ENCODE data around the gene TSPAN18. TPM values are rescaled to one million over a fixed set of nuclear protein-coding genes. Genes with fewer than 3 reads are reported as not detected.

Gene TSPAN18
- total RNA-seq, 4 donors from 2014 or later: 2.1 to 9.1 (median 2.5) TPM

- ATAC-seq (no peak), DNase-seq (no peak)
- Histone ChIP-seq H3K4me1 (no peaks in the 10 kb centered on the region), H3K36me3 (no peaks in the 10 kb centered on the region), H3K4me3 (no peak overlapping the region), H3K9me3 (no peaks in the 10 kb centered on the region), H3K27ac (no peak overlapping the region), H3K27me3 (no peaks in the 10 kb centered on the region)
- in situ Hi-C loops (cut with MboI; ENCODE audit: low sequenced_read_pairs in 4 of 4): no loop called here
- no peak for TF ChIP-seq POLR2A (IDR thresholded peaks at IDR 0.05)
- TF ChIP-seq CTCF (IDR thresholded peaks at IDR 0.05 in 4 of 5, conservative IDR thresholded peaks at IDR 0.05 in 1 of 5): no peak
- intact Hi-C loops (cut with DNase I; ENCODE audit: low total_unique reads): no loop called here
Measured at GRCh38 chr11:44873537-44873936, 146.8 kb downstream of the TSPAN18 start.

DNA sequence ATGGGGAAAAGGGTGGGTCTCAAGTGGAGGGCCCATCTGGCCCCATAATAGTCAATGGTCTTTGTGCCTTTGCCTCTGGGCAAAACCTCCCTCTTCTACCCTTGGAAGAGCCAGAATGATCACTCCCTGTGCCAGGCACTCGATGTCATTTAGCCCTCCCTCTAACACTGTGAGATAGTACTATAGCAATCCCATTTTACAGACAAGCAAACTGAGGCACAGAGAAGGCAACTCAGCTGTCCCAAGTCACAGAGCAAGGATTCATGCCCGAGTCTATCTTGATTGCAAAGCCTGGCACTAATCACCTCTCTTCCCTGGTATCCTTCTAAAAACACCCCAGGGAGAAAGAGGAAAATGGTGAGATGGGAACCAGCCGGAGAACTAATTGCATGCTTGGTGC, 147.5 kb downstream of the TSPAN18 start:
- in situ Hi-C loops (cut with MboI; ENCODE audit: low sequenced_read_pairs in 4 of 4): no loop called here
- Histone ChIP-seq H3K27ac (no peak overlapping the region), H3K36me3 (no peaks in the 10 kb centered on the region), H3K4me1 (no peaks in the 10 kb centered on the region), H3K27me3 (no peaks in the 10 kb centered on the region), H3K4me3 (no peak overlapping the region), H3K9me3 (no peaks in the 10 kb centered on the region)
- DNase-seq (no peak), ATAC-seq (no peak)
- TF ChIP-seq POLR2A (IDR thresholded peaks at IDR 0.05): no peak
- no peak for TF ChIP-seq CTCF (IDR thresholded peaks at IDR 0.05 in 4 of 5, conservative IDR thresholded peaks at IDR 0.05 in 1 of 5)
- intact Hi-C loops (cut with DNase I; ENCODE audit: low total_unique reads): no loop called here

DNA sequence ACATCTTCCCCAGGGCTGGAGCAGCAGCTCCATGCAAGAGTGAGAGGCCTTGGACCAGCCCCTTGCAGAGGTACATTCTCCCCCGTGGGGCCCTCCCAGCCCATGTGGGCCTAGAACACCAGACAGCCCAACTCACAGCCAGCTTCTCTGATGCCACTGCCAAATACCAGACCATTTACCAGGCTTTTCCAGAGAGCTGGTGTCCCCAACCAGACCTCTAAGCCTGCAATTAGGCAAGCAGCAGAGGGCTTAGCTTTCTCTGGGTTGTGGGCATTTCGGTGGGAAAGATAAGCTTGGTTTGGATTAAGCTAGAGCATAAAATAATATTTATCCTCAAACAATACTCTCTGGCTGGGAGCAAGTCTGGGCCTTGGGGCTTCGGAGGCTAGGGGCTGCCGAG, 148.3 kb downstream of the TSPAN18 start:
- intact Hi-C loops (cut with DNase I; ENCODE audit: low total_unique reads): no loop called here
- in situ Hi-C loops (cut with MboI; ENCODE audit: low sequenced_read_pairs in 4 of 4): no loop called here
- no peak for ATAC-seq

GRCh38 chr11:44876194-44876723, 149.5 kb downstream of the TSPAN18 start:
- TF ChIP-seq CTCF (IDR thresholded peaks at IDR 0.05 in 4 of 5, conservative IDR thresholded peaks at IDR 0.05 in 1 of 5) (no peak), POLR2A (IDR thresholded peaks at IDR 0.05) (no peak)
- Histone ChIP-seq H3K9me3 (no peaks in the 10 kb centered on the region), H3K36me3 (no peaks in the 10 kb centered on the region), H3K4me3 (no peak overlapping the region), H3K27ac (no peak overlapping the region), H3K4me1 (no peaks in the 10 kb centered on the region), H3K27me3 (no peaks in the 10 kb centered on the region)
- ATAC-seq (no peak), DNase-seq (no peak)
- in situ Hi-C loops (cut with MboI; ENCODE audit: low sequenced_read_pairs in 4 of 4) (no loop called here), intact Hi-C loops (cut with DNase I; ENCODE audit: low total_unique reads) (no loop called here)

More for the DNA sequence above, 148.3 kb downstream of the TSPAN18 start:
- Histone ChIP-seq H3K4me3 (no peak overlapping the region), H3K9me3 (no peaks in the 10 kb centered on the region), H3K27ac (no peak overlapping the region), H3K27me3 (no peaks in the 10 kb centered on the region), H3K36me3 (no peaks in the 10 kb centered on the region), H3K4me1 (no peaks in the 10 kb centered on the region)
- DNase-seq: no peak
- no peak for TF ChIP-seq CTCF (IDR thresholded peaks at IDR 0.05 in 4 of 5, conservative IDR thresholded peaks at IDR 0.05 in 1 of 5)
- no peak for TF ChIP-seq POLR2A (IDR thresholded peaks at IDR 0.05)

DNA sequence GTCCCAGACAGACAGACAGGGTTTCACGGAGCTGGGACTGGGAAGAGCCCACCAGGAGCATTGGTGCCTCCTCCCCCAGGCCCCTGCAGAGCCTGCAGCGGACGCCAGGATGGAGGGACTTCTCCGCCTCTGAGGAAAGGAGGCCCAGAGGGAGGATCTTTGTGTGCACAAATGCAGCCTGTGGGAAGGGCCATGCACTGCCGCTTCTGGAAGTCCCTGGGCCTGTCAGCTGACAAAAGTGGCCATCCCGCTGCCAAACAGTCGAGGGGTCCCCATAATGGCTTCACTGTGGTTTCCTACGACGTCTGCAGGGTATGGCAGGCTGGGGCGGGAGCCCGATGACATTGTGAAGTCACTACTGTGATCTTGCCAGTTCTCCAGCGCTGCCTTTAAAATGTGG, 150.1 kb downstream of the TSPAN18 start:
- Histone ChIP-seq H3K36me3 (no peaks in the 10 kb centered on the region), H3K9me3 (no peaks in the 10 kb centered on the region), H3K4me1 (no peaks in the 10 kb centered on the region), H3K27ac (no peak overlapping the region), H3K4me3 (no peak overlapping the region), H3K27me3 (no peaks in the 10 kb centered on the region)
- no peak for TF ChIP-seq CTCF (IDR thresholded peaks at IDR 0.05 in 4 of 5, conservative IDR thresholded peaks at IDR 0.05 in 1 of 5)
- no peak for TF ChIP-seq POLR2A (IDR thresholded peaks at IDR 0.05)
- intact Hi-C loops (cut with DNase I; ENCODE audit: low total_unique reads) (no loop called here), in situ Hi-C loops (cut with MboI; ENCODE audit: low sequenced_read_pairs in 4 of 4) (no loop called here)
- ATAC-seq (no peak), DNase-seq (no peak)

All from gastrocnemius medialis (tissue), 4 donors.